RWPE1 (cell line): ENCODE results near the gene RHNO1.

Source experiments
- CTCF ChIA-PET: fragments of 350-600 bp; sonication (Branson Sonifier 250); formaldehyde crosslinking; extraction: SDS; loops from one replicate; lab custom pipeline; 2021; lab: Yijun Ruan, JAX
- POLR2A ChIA-PET: fragments of 400-600 bp; formaldehyde crosslinking; extraction: SDS; loops from one replicate; lab custom pipeline; 2020; ENCODE audit warnings: antibody characterized with exemption; ENCODE audit not compliant: low non-redundant PET; lab: Yijun Ruan, JAX
- DNase-seq: peaks from one replicate; pipeline ENCODE4 v3.0.0; 2012; ENCODE audit warnings: low spot score
- H3K27ac ChIP-seq: fragments of 450-650 bp; 2 replicates; pipeline ENCODE4 v1.5.1; 2017
- CTCF ChIP-seq: fragments of 450-650 bp; conservative IDR thresholded peaks from 2 replicates; pipeline ENCODE4 v1.5.1; 2017; ENCODE audit warnings: low read depth, mild to moderate bottlenecking

RHNO1 gene

GRCh38 chr12:2834581-2835491 is 42.2 kb upstream of the RHNO1 start, which contains the start of gene NRIP2:
Gene NRIP2 (minus strand): TSS chr12:2835035. CDS start chr12:2834983, 52 bp downstream.
- no peak within 1 kb of the TSS for H3K27ac ChIP-seq
- ChIA-PET POLR2A (no interaction called here), CTCF (no interaction called here)
- TF ChIP-seq CTCF, result no peak
- no peak for DNase-seq

- no peak for TF ChIP-seq CTCF
- no peak overlapping the region for H3K27ac ChIP-seq
- POLR2A ChIA-PET, result interaction anchor here (0.6 kb wide), 1 partner anchor 162 kb away, joined by 8 read pairs; no protein-coding TSS in a partner anchor
- CTCF ChIA-PET, result interaction anchor here (0.6 kb wide), 1 partner anchor 1650 kb away, joined by 3 read pairs; no protein-coding TSS in a partner anchor
- DNase-seq, result no peak
Observed at GRCh38 chr12:2835691-2836403, 41.2 kb upstream of the RHNO1 start.

- no peak overlapping the region for H3K27ac ChIP-seq
- no peak for DNase-seq
- no peak for TF ChIP-seq CTCF
- POLR2A ChIA-PET, result no interaction called here
- CTCF ChIA-PET, result interaction anchor here (0.6 kb wide), 1 partner anchor 1650 kb away, joined by 3 read pairs; no protein-coding TSS in a partner anchor
Observed at GRCh38 chr12:2836574-2836973, 40.4 kb upstream of the RHNO1 start.

GRCh38 chr12:2841056-2841650 is 35.9 kb upstream of the RHNO1 start:
- ChIA-PET CTCF (interaction anchor here (0.6 kb wide), 1 partner anchor 13 kb away, joined by 4 read pairs; no protein-coding TSS in a partner anchor), POLR2A (no interaction called here)
- no peak for TF ChIP-seq CTCF
- H3K27ac ChIP-seq, result no peak overlapping the region
- no peak for DNase-seq

- POLR2A ChIA-PET, result no interaction called here
- H3K27ac ChIP-seq, result no peak overlapping the region
- CTCF ChIA-PET, result interaction anchor here (0.7 kb wide), 1 partner anchor 373 kb away, joined by 5 read pairs; no protein-coding TSS in a partner anchor
- no peak for TF ChIP-seq CTCF
- DNase-seq, result no peak
Observed at GRCh38 chr12:2842948-2843347, 34.1 kb upstream of the RHNO1 start.

- POLR2A ChIA-PET, result no interaction called here
- CTCF ChIA-PET, result interaction anchor here (0.6 to 1.7 kb wide), 2 partner anchors 9 to 431 kb away, joined by 3 to 5 read pairs; no protein-coding TSS in a partner anchor
- H3K27ac ChIP-seq, result no peak overlapping the region
- DNase-seq, result no peak
- TF ChIP-seq CTCF, result no peak
Observed at GRCh38 chr12:2844786-2845185, 32.2 kb upstream of the RHNO1 start.
